HFFc6 (cell line): ENCODE measurements around the gene SPIN1. TPM values are rescaled to one million over a fixed set of nuclear protein-coding genes. Genes with fewer than 3 reads are reported as not detected.

ENCODE experiments used
- DNase-seq: peaks from one replicate; pipeline ENCODE4 v3.0.0-alpha.2; 2018
- H3K27ac Mint-ChIP-seq: 2 replicates; pipeline ENCODE4 v1.8.0; 2020; ENCODE audit warnings: mild to moderate bottlenecking, mixed read lengths
- H3K27me3 Mint-ChIP-seq: 2 replicates; pipeline ENCODE4 v1.8.0; 2021; ENCODE audit warnings: mild to moderate bottlenecking, moderate library complexity, mixed read lengths; ENCODE audit not compliant: insufficient read depth
- H3K36me3 Mint-ChIP-seq: 2 replicates; pipeline ENCODE4 v1.8.0; 2021; ENCODE audit warnings: low read depth, mixed read lengths
- H3K4me1 Mint-ChIP-seq: 2 replicates; pipeline ENCODE4 v1.8.0; 2020; ENCODE audit warnings: low read depth, mixed read lengths
- H3K4me3 Mint-ChIP-seq: 2 replicates; pipeline ENCODE4 v1.8.0; 2020; ENCODE audit warnings: mild to moderate bottlenecking, moderate library complexity, mixed read lengths
- H3K9me3 Mint-ChIP-seq: 2 replicates; pipeline ENCODE4 v1.8.0; 2020; ENCODE audit warnings: mild to moderate bottlenecking, mixed read lengths
- total RNA-seq, 6 experiments: library from RNA; stranded (reverse); fragmentation: NEBNext Ultra II Directional; extraction: Animal tissue kit (Norgen Biotek cat#: 25700); gene quantifications; 2 replicates in 1 of 6; 3 replicates in 5 of 6; pipeline ENCODE4 v1.2.3, GENCODE V29; 2021
- TF ChIP-seq, protein P1 (sequence below): fragments of 200-600 bp; sonication (generic); IDR thresholded peaks from 2 replicates; pipeline ENCODE4 v1.5.0; 2021; ENCODE audit warnings: antibody characterized with exemption, mild to moderate bottlenecking

SPIN1 gene
- total RNA-seq, 6 experiments from 2014 or later = 97.2 to 131 (median 119) TPM

DNA sequence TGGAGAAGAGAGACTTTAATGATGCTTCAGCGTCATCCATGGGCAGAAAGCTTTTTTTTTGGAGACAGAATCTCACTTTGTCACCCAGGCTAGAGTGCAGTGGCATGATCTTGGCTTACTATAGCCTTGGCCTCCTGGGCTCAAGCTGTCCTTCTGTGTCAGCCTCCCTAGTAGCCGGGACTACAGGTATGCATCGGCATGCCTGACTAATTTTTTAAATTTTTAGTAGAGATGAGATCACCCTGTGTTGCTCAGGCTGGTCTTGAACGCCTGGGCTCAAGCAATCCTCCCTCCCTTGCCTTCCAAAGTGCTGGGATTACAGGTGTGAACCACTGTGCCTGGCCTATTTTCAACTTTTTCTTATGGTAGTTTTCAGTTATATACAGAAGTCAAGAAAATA is 23.2 kb downstream of the SPIN1 start:
- no peak overlapping the region for H3K27ac Mint-ChIP-seq
- H3K4me3 Mint-ChIP-seq = no peak overlapping the region
- peaks cover 42% of the 10 kb centered on the region for H3K36me3 Mint-ChIP-seq
- DNase-seq = no peak
- H3K27me3 Mint-ChIP-seq = no peaks in the 10 kb centered on the region
- peaks cover 11% of the 10 kb centered on the region for H3K4me1 Mint-ChIP-seq
- peaks cover 25% of the 10 kb centered on the region for H3K9me3 Mint-ChIP-seq
- TF ChIP-seq, protein P1, sequence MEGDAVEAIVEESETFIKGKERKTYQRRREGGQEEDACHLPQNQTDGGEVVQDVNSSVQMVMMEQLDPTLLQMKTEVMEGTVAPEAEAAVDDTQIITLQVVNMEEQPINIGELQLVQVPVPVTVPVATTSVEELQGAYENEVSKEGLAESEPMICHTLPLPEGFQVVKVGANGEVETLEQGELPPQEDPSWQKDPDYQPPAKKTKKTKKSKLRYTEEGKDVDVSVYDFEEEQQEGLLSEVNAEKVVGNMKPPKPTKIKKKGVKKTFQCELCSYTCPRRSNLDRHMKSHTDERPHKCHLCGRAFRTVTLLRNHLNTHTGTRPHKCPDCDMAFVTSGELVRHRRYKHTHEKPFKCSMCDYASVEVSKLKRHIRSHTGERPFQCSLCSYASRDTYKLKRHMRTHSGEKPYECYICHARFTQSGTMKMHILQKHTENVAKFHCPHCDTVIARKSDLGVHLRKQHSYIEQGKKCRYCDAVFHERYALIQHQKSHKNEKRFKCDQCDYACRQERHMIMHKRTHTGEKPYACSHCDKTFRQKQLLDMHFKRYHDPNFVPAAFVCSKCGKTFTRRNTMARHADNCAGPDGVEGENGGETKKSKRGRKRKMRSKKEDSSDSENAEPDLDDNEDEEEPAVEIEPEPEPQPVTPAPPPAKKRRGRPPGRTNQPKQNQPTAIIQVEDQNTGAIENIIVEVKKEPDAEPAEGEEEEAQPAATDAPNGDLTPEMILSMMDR = no peak

DNA sequence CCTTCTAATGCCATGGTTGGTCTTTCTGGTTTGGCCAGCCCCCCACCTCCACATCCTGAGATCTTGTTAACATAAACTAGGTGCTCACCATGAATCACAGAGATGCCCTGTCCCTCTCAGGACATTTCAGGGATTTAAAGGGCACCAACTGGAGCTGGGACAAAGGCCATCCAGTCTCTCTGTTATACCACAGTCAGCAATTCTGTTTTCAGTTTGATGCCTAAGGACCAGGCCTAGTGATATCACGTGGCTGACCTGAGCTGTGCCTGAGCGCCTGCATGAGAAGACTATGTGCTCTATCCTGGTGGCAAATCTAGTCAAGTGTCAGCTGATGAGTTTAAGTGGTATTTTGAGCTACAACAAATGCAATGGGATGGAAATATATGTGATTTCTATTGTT is 26.1 kb downstream of the SPIN1 start:
- Mint-ChIP-seq H3K4me3 (no peak overlapping the region), H3K27me3 (no peaks in the 10 kb centered on the region), H3K36me3 (peaks cover 64% of the 10 kb centered on the region), H3K27ac (no peak overlapping the region), H3K9me3 (peaks cover 43% of the 10 kb centered on the region), H3K4me1 (peaks cover 32% of the 10 kb centered on the region)
- DNase-seq = no peak
- TF ChIP-seq, protein P1 = no peak

DNA sequence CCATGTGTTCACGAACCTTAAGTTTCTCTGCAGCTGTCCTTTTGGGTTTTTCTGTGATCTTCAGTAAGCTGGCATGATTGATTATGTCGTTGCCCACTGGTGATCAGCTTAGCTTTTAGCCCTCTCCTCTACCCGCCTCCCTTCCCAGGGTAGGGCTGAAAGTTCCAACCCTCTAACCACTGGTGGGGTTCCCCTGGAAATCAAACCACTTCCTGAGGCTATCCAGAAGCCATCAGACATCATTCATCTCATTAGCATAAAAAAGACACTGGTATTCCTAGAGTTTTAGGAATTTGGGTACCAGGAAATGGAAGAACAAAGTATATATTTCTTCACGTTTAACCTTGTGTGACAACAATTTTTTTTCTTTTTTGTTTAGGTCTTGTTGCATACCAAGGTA is 29.8 kb downstream of the SPIN1 start:
- TF ChIP-seq, protein P1 = no peak
- peaks cover 83% of the 10 kb centered on the region for H3K36me3 Mint-ChIP-seq

DNA sequence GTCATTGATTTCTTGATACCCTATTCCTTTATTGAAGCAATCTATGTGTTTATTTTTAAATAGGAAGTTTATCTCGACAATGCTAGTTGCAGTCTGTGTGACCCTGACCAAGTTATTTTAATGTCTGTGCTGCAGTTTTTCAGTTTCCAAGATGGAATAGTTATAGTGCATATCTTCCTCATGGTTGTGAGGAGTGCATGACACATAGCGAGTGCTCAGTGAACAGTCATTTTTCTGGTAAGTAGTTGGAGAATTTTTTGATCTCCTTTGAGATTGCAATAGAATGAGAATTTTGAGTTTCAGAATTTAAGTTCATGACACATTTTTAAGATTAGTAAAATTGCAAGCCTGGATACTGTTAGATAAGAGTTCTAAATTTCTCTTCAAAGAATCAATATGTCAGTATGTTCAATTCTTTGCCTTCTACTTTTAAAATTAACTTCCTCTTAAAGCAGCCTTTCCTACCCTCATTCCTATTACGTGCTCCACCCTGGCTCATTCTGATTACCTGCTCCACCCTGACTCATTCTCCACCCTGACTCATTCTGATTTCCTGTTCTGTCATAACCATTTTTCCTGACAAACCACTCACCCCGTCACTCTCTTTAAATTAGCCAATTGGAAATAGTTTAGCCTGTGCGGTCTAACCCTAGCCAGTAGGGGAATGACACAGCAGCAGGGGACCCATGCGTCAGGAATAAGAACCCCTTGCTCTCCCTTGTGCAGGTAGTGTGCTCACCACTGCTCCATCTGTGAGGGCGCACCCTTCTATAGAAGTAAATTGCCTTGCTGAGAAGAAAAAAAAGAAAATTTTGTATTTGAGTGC is 30.7 kb downstream of the SPIN1 start:
- no peaks in the 10 kb centered on the region for H3K27me3 Mint-ChIP-seq
- peaks cover 39% of the 10 kb centered on the region for H3K4me1 Mint-ChIP-seq
- TF ChIP-seq, protein P1 = peak; percentile 25; the same call in 1 of the 2 replicates
- peaks cover 82% of the 10 kb centered on the region for H3K36me3 Mint-ChIP-seq
- peak overlapping the region; percentile 33 for H3K4me3 Mint-ChIP-seq
- H3K27ac Mint-ChIP-seq = peak overlapping the region; percentile 82
- peaks cover 69% of the 10 kb centered on the region for H3K9me3 Mint-ChIP-seq
- DNase-seq = peak; percentile 61

More for the DNA sequence above, 29.8 kb downstream of the SPIN1 start:
- Mint-ChIP-seq H3K4me3 (peak overlapping the region; percentile 33; the same call in 1 of the 2 replicates), H3K4me1 (peaks cover 39% of the 10 kb centered on the region), H3K9me3 (peaks cover 74% of the 10 kb centered on the region), H3K27me3 (no peaks in the 10 kb centered on the region), H3K27ac (peak overlapping the region; percentile 82)
- DNase-seq = no peak

DNA sequence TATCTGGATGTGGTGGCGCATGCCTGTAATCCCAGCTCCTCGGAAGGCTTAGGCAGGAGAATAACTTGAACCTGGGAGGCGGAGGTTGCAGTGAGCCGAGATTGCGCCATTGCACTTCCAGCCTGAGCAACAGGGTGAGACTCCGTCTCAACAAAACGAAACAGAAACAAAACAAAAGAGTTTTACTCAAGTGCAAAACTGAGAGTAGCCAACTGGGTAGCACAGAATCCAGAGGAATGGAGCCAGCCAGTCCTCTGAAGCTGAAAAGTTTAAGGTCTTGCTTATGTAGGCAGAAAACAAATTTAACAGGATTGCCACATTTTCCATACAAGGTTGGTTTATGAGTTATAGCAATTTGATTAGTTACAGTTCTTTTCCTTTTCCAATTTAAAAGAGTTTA is 32.0 kb downstream of the SPIN1 start:
- H3K4me1 Mint-ChIP-seq = peaks cover 39% of the 10 kb centered on the region
- H3K4me3 Mint-ChIP-seq = no peak overlapping the region
- peaks cover 74% of the 10 kb centered on the region for H3K36me3 Mint-ChIP-seq
- DNase-seq = no peak
- H3K27me3 Mint-ChIP-seq = no peaks in the 10 kb centered on the region
- no peak overlapping the region for H3K27ac Mint-ChIP-seq
- peaks cover 61% of the 10 kb centered on the region for H3K9me3 Mint-ChIP-seq
- TF ChIP-seq, protein P1 = no peak
